GM23338 (cell line): ENCODE results near the gene PROSER1. TPM values are rescaled to one million over a fixed set of nuclear protein-coding genes. Genes with fewer than 3 reads are reported as not detected.

Experiments used
- ATAC-seq: fragments of 200-7000 bp; cut with Tn5 transposase; 3 replicates; pipeline ENCODE4 v1.9.1; 2020
- DNase-seq: peaks from one replicate; pipeline ENCODE4 v3.0.0-alpha.2; 2015; ENCODE audit warnings: low spot score
- H2AFZ ChIP-seq: fragments of 200-600 bp; sonication (generic); 2 replicates; pipeline ENCODE4 v1.8.0; 2016; ENCODE audit warnings: antibody characterized with exemption, mild to moderate bottlenecking, moderate library complexity
- H3F3A ChIP-seq: fragments of 200-600 bp; sonication (generic); replicated peaks from 2 replicates; pipeline ENCODE4 v1.8.0; 2017; ENCODE audit warnings: antibody characterized with exemption, mixed run types, low read depth
- H3K27ac ChIP-seq: fragments of 200-600 bp; sonication (generic); 2 replicates; pipeline ENCODE4 v1.6.1; 2016; ENCODE audit warnings: low read depth
- H3K27me3 ChIP-seq: fragments of 200-600 bp; sonication (generic); 2 replicates; pipeline ENCODE4 v1.8.0; 2016; ENCODE audit warnings: mild to moderate bottlenecking, mixed run types, moderate library complexity; ENCODE audit not compliant: insufficient read depth
- H3K36me3 ChIP-seq: fragments of 200-600 bp; sonication (generic); 2 replicates; pipeline ENCODE4 v1.8.0; 2016; ENCODE audit warnings: mild to moderate bottlenecking; ENCODE audit not compliant: insufficient read depth
- H3K4me1 ChIP-seq: fragments of 200-600 bp; sonication (generic); 2 replicates; pipeline ENCODE4 v1.8.0; 2016; ENCODE audit warnings: mild to moderate bottlenecking, moderate library complexity; ENCODE audit not compliant: insufficient read depth
- H3K4me2 ChIP-seq: fragments of 200-600 bp; sonication (generic); 2 replicates; pipeline ENCODE4 v1.7.1; 2017; ENCODE audit warnings: mixed run types
- H3K4me3 ChIP-seq: fragments of 200-600 bp; sonication (generic); 2 replicates; pipeline ENCODE4 v1.6.1; 2016; ENCODE audit warnings: mixed run types
- H3K79me2 ChIP-seq: fragments of 200-600 bp; sonication (generic); replicated peaks from 2 replicates; pipeline ENCODE4 v1.8.0; 2017; ENCODE audit warnings: mild to moderate bottlenecking; ENCODE audit not compliant: insufficient read depth
- H3K9me2 ChIP-seq: fragments of 200-600 bp; sonication (generic); 2 replicates; pipeline ENCODE4 v1.8.0; 2017; ENCODE audit not compliant: insufficient read depth
- H4K20me1 ChIP-seq: fragments of 200-600 bp; sonication (generic); replicated peaks from 2 replicates; pipeline ENCODE4 v1.8.0; 2017; ENCODE audit warnings: mild to moderate bottlenecking; ENCODE audit not compliant: insufficient read depth
- H3K27ac Mint-ChIP-seq: 2 replicates; pipeline ENCODE4 v1.8.0; 2020; ENCODE audit warnings: inconsistent platforms, mild to moderate bottlenecking, moderate library complexity, mixed read lengths
- H3K27me3 Mint-ChIP-seq: 3 replicates; pipeline ENCODE4 v1.8.0; 2022; ENCODE audit warnings: low read depth, mild to moderate bottlenecking, moderate library complexity, mixed read lengths, inconsistent platforms; ENCODE audit not compliant: insufficient read depth, poor library complexity
- H3K36me3 Mint-ChIP-seq: 3 replicates; pipeline ENCODE4 v1.8.0; 2021; ENCODE audit warnings: low read depth, mild to moderate bottlenecking, inconsistent platforms, moderate library complexity, mixed read lengths
- H3K4me1 Mint-ChIP-seq: 3 replicates; pipeline ENCODE4 v1.8.0; 2020; ENCODE audit warnings: mild to moderate bottlenecking, inconsistent platforms, mixed read lengths
- H3K4me3 Mint-ChIP-seq: 3 replicates; pipeline ENCODE4 v1.8.0; 2021; ENCODE audit warnings: moderate library complexity, mild to moderate bottlenecking, inconsistent platforms, mixed read lengths
- H3K9me3 Mint-ChIP-seq: 3 replicates; pipeline ENCODE4 v1.8.0; 2020; ENCODE audit warnings: moderate library complexity, mild to moderate bottlenecking, inconsistent platforms, mixed read lengths
- CREB1 ChIP-seq: fragments of 250-450 bp; sonication (Bioruptor Pico); IDR thresholded peaks from 2 replicates; pipeline ENCODE4 v1.5.0; 2020; ENCODE audit warnings: low read depth, mild to moderate bottlenecking, moderate library complexity
- EZH2 ChIP-seq: fragments of 200-600 bp; sonication (generic); IDR thresholded peaks from one replicate; pipeline ENCODE4 v1.8.0; 2017; ENCODE audit warnings: antibody characterized with exemption, mild to moderate bottlenecking, low read depth; ENCODE audit not compliant: unreplicated experiment
- EZH2phosphoT487 ChIP-seq: fragments of 200-600 bp; sonication (generic); IDR thresholded peaks from one replicate; pipeline ENCODE4 v1.8.1; 2018; ENCODE audit warnings: antibody characterized with exemption; ENCODE audit not compliant: unreplicated experiment
- JUNB ChIP-seq: IDR thresholded peaks from one replicate; pipeline ENCODE4 v1.6.1; 2016; ENCODE audit warnings: antibody characterized with exemption; ENCODE audit not compliant: unreplicated experiment
- NANOG ChIP-seq: IDR thresholded peaks from 2 replicates; pipeline ENCODE4 v1.6.1; 2016; ENCODE audit warnings: antibody characterized with exemption, borderline replicate concordance
- POLR2AphosphoS5 ChIP-seq: IDR thresholded peaks from 2 replicates; pipeline ENCODE4 v1.6.1; 2016; ENCODE audit warnings: antibody characterized with exemption, low read depth
- REST ChIP-seq: IDR thresholded peaks from one replicate; pipeline ENCODE4 v1.6.1; 2018; ENCODE audit warnings: antibody characterized with exemption; ENCODE audit not compliant: unreplicated experiment
- STAT1 ChIP-seq: IDR thresholded peaks from one replicate; pipeline ENCODE4 v1.6.1; 2016; ENCODE audit warnings: antibody characterized with exemption; ENCODE audit not compliant: unreplicated experiment
- ZNF114 ChIP-seq: fragments of 250-450 bp; sonication (Bioruptor Pico); IDR thresholded peaks from 2 replicates; pipeline ENCODE4 v1.5.0; 2020; ENCODE audit warnings: mild to moderate bottlenecking, moderate library complexity
- ZNF331 ChIP-seq: fragments of 250-450 bp; sonication (Bioruptor Pico); IDR thresholded peaks from 2 replicates; pipeline ENCODE4 v1.5.0; 2020; ENCODE audit warnings: low read depth, mild to moderate bottlenecking, moderate library complexity
- polyA plus RNA-seq: library from polyadenylated mRNA; unstranded; fragments of >200 nt; fragmentation: Nextera tagmentation; extraction: Ambion mirVana; gene quantifications from 2 replicates; pipeline ENCODE4 v1.2.1, GENCODE V29; 2016
- total RNA-seq: library from RNA; depleted of rRNA; stranded (reverse); fragments of >200 nt; shearing (Covaris generic); gene quantifications from 2 replicates; pipeline ENCODE4 v1.2.3, GENCODE V29; 2014
- TF ChIP-seq, protein P1 (sequence below), 2 experiments: fragments of 200-600 bp in 1 of 2; sonication (generic) in 1 of 2; conservative IDR thresholded peaks; 2 replicates each; pipeline versions ENCODE4 v1.5.1 to v1.6.1; 2016 to 2017; ENCODE audit warnings: antibody characterized with exemption in 2 of 2, low read depth in 2 of 2, mild to moderate bottlenecking in 2 of 2, moderate library complexity in 1 of 2
- TF ChIP-seq, protein P2 (sequence below): IDR thresholded peaks from 2 replicates; pipeline ENCODE4 v1.6.1; 2016; ENCODE audit warnings: antibody characterized with exemption

The PROSER1 gene
- total and polyA plus RNA-seq, 2 experiments from 2014 or later, result 64.9 to 116 TPM

DNA sequence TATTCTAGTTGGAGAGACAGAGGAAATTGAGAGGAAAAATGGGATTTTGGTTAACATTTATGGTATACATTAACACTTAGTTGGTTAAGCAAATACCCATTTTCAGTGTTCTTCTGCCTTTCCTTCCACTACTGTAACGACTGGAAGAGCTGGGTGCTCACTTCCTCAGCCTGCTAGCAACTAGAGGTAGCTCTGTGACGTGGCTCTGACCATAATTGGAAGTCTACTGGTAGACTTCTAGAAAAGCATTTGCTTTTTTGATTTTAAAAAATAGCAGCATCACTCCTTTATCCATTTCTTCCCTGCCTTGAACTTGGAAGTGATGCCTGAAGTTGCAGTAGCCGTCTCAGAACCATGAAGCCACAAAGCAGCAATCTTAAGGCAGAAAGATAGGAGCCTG is 16.2 kb upstream of the PROSER1 start (continued):
- TF ChIP-seq REST (no peak), JUNB (no peak), POLR2AphosphoS5 (no peak), EZH2 (no peak), STAT1 (no peak), ZNF114 (no peak), EZH2phosphoT487 (no peak), CREB1 (CRISPR knock-in tag) (no peak)
- TF ChIP-seq, protein P1, sequence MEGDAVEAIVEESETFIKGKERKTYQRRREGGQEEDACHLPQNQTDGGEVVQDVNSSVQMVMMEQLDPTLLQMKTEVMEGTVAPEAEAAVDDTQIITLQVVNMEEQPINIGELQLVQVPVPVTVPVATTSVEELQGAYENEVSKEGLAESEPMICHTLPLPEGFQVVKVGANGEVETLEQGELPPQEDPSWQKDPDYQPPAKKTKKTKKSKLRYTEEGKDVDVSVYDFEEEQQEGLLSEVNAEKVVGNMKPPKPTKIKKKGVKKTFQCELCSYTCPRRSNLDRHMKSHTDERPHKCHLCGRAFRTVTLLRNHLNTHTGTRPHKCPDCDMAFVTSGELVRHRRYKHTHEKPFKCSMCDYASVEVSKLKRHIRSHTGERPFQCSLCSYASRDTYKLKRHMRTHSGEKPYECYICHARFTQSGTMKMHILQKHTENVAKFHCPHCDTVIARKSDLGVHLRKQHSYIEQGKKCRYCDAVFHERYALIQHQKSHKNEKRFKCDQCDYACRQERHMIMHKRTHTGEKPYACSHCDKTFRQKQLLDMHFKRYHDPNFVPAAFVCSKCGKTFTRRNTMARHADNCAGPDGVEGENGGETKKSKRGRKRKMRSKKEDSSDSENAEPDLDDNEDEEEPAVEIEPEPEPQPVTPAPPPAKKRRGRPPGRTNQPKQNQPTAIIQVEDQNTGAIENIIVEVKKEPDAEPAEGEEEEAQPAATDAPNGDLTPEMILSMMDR (conservative IDR thresholded peaks at IDR 0.05; ENCODE audit: low read depth in 2 of 2), result no peak

DNA sequence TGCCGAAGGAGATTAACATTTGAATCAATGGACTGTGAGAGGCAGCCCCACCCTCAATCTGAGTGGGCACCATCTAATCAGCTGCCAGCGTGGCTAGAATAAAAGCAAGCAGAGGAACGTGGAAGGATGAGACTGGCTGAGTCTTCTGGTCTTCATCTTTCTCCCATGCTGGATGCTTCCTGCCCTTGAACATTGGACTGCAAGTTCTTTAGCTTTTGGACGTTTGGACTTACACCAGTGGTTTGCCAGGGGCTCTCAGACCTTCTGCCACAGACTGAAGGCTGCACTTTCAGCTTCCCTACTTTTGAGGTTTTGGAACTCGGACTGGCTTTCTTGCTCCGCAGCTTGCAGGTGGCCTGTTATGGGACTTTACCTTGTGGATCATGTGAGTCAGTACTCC is 15.1 kb upstream of the PROSER1 start:
- Histone ChIP-seq H3K27ac (no peak overlapping the region), H3K4me2 (peak overlapping the region; percentile 50; the same call in 1 of the 2 replicates), H2AFZ (no peak overlapping the region), H3K27me3 (no peaks in the 10 kb centered on the region), H3K4me3 (no peak overlapping the region), H3F3A (no peaks in the 10 kb centered on the region), H3K36me3 (no peaks in the 10 kb centered on the region), H3K4me1 (peaks cover 22% of the 10 kb centered on the region), H3K79me2 (no peaks in the 10 kb centered on the region), H3K9me2 (no peaks in the 10 kb centered on the region), H4K20me1 (0 out of 2 replicates have a peak, but pooled peaks cover 3% of the 10 kb centered on the region)
- Mint-ChIP-seq H3K27ac (no peak overlapping the region), H3K4me3 (no peak overlapping the region), H3K36me3 (0 out of 3 replicates have a peak, but pooled peaks cover 2% of the 10 kb centered on the region), H3K27me3 (no peaks in the 10 kb centered on the region), H3K9me3 (no peaks in the 10 kb centered on the region), H3K4me1 (peaks cover 26% of the 10 kb centered on the region)
- TF ChIP-seq POLR2AphosphoS5 (no peak), NANOG (no peak), EZH2 (no peak), JUNB (no peak), EZH2phosphoT487 (no peak), CREB1 (CRISPR knock-in tag) (no peak), ZNF114 (no peak), STAT1 (no peak), REST (no peak), ZNF331 (CRISPR knock-in tag) (no peak)
- TF ChIP-seq, protein P2, sequence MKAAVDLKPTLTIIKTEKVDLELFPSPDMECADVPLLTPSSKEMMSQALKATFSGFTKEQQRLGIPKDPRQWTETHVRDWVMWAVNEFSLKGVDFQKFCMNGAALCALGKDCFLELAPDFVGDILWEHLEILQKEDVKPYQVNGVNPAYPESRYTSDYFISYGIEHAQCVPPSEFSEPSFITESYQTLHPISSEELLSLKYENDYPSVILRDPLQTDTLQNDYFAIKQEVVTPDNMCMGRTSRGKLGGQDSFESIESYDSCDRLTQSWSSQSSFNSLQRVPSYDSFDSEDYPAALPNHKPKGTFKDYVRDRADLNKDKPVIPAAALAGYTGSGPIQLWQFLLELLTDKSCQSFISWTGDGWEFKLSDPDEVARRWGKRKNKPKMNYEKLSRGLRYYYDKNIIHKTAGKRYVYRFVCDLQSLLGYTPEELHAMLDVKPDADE, result no peak
- ATAC-seq, result no peak
- no peak for DNase-seq
